Astrocyte of the cerebellum (primary cell): Measurements from ENCODE around the gene PLAU.
"Not testable (repeated sequence)": the region's sequence is repeated elsewhere in the genome, so short reads cannot be mapped to it uniquely, and the experiment has no call there.

Source experiments
- DNase-seq: peaks from one replicate; pipeline ENCODE4 v3.0.0-alpha.2; 2011; ENCODE audit warnings: low read depth
- H3K4me3 ChIP-seq: 2 replicates; pipeline ENCODE4 v1.5.1; 2011; ENCODE audit warnings: mild to moderate bottlenecking, low read depth, low read length, moderate library complexity
- in situ Hi-C: cut with HindIII; loops from 2 replicates; pipeline ENCODE4 v1.10.0; 2017; ENCODE audit warnings: low sequenced_read_pairs
- TF ChIP-seq, protein P1 (sequence below): IDR thresholded peaks from 2 replicates; pipeline ENCODE4 v1.5.1; 2012; ENCODE audit warnings: low read length, low read depth, moderate library complexity, mild to moderate bottlenecking; ENCODE audit errors: missing control alignments

PLAU gene

GRCh38 chr10:73915206-73915851 lies 4.4 kb downstream of the PLAU start:
- in situ Hi-C loops = no loop called here

GRCh38 chr10:73916761-73917470 lies 6.0 kb downstream of the PLAU start:
- TF ChIP-seq, protein P1, sequence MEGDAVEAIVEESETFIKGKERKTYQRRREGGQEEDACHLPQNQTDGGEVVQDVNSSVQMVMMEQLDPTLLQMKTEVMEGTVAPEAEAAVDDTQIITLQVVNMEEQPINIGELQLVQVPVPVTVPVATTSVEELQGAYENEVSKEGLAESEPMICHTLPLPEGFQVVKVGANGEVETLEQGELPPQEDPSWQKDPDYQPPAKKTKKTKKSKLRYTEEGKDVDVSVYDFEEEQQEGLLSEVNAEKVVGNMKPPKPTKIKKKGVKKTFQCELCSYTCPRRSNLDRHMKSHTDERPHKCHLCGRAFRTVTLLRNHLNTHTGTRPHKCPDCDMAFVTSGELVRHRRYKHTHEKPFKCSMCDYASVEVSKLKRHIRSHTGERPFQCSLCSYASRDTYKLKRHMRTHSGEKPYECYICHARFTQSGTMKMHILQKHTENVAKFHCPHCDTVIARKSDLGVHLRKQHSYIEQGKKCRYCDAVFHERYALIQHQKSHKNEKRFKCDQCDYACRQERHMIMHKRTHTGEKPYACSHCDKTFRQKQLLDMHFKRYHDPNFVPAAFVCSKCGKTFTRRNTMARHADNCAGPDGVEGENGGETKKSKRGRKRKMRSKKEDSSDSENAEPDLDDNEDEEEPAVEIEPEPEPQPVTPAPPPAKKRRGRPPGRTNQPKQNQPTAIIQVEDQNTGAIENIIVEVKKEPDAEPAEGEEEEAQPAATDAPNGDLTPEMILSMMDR = no peak
- DNase-seq = no peak
- in situ Hi-C loops = no loop called here
- peak overlapping the region; percentile 80 for H3K4me3 ChIP-seq

More at GRCh38 chr10:73915206-73915851, 4.4 kb downstream of the PLAU start:
- peak overlapping the region; percentile 80 for H3K4me3 ChIP-seq
- no peak for DNase-seq
- TF ChIP-seq, protein P1 = no peak

DNA sequence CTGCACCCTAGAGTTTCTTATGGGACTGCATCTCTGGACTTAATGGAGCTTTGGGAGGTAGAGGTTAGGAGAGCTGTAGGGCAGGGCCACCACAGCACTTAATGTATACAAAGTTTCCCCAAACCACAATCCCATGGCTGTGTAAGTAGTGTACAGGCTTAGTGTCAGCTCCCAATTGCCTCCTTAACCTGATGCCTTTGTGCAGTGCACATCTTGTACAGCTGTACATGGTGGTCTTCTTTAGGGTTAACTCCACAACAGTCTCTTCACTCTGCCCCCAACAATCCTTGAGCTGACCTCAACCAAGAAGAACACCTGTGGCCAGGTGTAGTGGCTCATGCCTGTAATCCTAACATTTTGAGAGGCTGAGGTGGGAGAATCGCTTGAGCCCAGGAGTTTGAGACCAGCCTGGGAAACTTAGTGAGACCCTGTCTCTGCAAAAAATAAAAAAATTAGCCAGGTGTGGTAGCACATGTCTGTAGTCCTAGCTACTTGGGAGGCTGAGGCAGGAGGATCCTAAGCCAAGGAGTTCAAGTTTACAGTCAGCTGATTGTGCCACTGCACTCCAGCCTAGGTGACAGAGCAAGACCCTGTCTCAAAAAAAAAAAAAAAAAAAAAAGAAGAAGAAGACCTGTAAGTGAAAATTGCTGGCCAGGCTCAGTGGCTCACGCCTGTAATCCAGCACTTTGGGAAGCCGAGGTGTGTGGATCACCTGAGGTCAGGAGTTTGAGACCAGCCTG lies 6.8 kb downstream of the PLAU start:
- DNase-seq = no peak
- TF ChIP-seq, protein P1 = no peak
- no peak overlapping the region for H3K4me3 ChIP-seq
- in situ Hi-C loops = no loop called here

DNA sequence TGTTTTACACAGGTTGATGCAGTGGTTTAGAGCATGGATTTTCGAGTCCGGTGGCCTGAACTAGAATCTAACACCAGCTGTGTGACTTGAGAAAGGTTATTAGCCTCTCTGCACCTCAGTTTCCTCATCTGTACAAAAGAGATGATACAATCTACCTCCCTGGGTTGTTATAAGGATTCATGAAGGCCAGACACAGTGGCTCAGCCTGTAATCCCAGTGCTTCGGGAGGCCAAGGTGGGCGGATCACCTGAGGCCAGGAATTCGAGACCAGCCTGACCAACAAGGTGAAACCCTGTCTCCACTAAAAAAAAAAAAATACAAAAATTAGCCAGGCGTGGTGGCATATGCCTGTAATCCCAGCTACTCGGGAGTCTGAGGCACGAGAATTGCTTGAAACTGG lies 8.5 kb downstream of the PLAU start:
- DNase-seq, in situ Hi-C loops: not testable (repeated sequence)

DNA sequence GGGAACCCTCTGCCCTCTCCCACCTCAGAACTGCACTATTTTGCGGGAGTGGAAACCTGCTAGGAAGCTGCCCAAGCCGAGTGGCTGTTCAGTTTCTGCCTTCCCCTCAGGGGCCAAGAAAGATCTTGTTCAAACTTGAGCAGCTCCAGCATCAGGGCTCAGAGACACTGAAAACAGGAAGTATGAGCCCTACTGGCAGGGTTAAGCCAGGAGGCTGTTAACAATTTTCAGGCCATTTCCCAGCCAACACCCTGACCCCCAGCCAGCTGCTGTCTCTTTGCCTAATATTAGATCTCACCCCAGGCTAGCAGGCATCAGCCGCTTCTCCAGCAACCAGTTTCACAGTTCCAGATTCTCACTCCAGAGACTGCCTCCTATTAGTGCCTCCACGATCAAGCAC lies 9.2 kb downstream of the PLAU start:
- H3K4me3 ChIP-seq = no peak overlapping the region
- TF ChIP-seq, protein P1 = no peak
- in situ Hi-C loops = no loop called here
- no peak for DNase-seq

More for the DNA sequence above, 8.5 kb downstream of the PLAU start:
- H3K4me3 ChIP-seq = not testable (repeated sequence)

DNA sequence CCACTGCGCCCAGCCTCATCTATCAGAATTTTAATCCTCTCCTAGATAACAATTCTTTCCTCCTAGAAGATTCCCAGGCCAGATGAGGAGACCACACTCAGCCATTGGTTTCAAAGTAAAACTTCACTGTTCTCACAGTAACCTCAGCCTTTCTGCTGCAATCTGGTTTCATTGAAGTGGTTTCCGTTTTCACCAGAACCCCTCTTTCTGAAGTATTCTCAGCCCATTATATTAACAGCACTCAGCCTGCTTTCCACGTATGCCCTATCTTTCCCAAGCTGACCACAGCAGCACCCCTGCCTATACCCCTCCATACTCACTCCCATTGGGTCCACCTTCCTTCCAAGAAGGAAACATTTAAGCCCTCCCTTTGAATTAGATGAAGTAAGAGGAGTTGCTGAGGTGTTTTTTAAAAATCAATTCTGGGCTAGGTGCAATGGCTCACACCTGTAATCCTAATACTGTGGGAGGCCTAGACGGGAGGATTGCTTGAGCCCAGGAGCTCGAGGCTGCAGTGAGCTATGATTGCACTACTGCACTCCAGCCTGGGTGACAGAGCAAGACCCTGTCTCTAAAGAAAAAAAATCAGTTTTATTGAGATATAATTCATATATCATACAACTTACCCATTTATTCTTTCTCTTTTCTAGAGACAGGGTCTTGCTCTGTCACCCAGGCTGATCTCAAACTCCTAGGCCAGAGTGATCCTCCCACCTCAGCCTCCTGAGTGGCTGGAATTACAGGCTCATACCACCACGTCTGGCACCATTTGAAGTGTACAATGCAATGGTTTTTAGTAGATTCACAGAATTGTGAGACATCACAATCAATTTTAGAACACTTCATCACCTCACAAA lies 11.3 kb downstream of the PLAU start:
- DNase-seq = no peak
- TF ChIP-seq, protein P1 = no peak
- in situ Hi-C loops = no loop called here
- no peak overlapping the region for H3K4me3 ChIP-seq
